Measurements from ENCODE around the gene CD3E.

Gene CD3E

DNA sequence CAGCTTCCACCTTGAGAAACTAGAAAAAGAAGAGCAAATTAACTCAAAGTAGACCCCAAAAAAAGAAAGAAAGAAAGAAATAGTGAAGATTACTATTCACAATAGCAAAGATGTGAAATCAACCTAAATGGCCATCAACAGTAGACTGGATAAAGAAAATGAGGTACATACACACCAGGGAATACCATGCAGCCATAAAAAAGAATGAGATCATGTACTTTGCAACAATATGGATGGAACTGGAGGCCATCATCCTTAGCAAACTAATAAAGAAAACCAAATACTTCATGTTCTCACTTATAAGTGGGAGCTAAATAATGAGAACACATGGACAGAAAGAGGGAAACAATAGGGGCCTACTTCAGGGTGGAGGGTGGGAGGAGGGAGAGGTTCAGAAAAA, 24.2 kb downstream of the CD3E start:
- no peak for DNase-seq

GRCh38 chr11:118334745-118335144, 30.2 kb downstream of the CD3E start:
- DNase-seq: no peak

GRCh38 chr11:118338637-118339061, 34.1 kb downstream of the CD3E start:
- DNase-seq: peak; percentile 72 to 73

- no peak for DNase-seq
Measured at GRCh38 chr11:118339281-118339961, 34.9 kb downstream of the CD3E start.

- DNase-seq: no peak
Measured at GRCh38 chr11:118340449-118340848, 35.9 kb downstream of the CD3E start.

DNA sequence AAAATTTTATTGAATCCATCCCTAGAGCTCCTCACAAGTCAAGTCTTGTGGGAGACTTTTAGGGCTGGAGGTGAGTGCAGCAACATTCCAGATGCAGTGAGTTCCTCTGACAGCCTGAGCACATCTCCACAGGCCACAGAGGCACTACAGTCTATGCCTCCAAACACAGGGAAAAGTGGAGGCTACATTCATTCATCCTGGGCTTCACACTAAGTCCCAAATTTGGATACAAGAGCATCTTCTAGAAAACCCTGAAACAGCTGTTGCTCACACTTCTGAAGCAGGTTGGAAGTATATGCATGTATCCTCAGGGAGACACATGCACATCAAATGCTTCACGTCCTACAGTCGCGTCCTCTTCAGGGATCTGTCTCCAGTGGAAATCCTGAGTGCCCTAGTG, 36.7 kb downstream of the CD3E start:
- no peak for DNase-seq

DNA sequence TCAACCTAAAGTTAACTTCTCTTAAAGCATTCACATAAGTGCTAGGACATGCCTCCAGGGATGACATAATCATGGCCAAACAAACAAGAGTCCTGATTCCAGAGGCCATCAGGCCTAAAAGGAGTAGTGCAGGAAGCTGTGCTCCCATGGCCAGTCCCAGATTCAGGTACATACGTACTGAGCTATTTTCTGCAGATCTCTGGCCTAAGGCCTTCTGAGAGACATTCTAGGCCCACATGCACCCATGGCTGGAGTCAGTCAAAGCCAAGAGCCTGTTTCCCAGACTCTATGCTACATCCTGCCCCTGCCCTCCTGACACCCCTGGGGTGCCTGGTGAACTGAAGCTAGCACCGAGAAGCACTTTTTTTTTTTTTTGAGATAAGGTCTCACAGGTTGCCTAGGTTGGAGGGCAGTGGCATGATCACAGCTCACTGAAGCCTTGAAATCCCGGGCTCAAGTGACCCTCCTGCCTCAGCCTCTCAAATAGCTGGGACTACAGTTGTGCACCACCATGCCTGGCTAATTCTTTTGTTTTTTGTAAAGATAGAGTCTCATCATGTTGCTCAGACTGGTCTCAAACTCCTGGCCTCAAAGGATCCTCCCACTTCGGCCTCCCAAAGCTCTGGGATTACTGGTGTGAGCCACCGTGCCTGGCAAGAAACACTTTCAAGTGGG, 37.4 kb downstream of the CD3E start:
- no peak for DNase-seq

DNA sequence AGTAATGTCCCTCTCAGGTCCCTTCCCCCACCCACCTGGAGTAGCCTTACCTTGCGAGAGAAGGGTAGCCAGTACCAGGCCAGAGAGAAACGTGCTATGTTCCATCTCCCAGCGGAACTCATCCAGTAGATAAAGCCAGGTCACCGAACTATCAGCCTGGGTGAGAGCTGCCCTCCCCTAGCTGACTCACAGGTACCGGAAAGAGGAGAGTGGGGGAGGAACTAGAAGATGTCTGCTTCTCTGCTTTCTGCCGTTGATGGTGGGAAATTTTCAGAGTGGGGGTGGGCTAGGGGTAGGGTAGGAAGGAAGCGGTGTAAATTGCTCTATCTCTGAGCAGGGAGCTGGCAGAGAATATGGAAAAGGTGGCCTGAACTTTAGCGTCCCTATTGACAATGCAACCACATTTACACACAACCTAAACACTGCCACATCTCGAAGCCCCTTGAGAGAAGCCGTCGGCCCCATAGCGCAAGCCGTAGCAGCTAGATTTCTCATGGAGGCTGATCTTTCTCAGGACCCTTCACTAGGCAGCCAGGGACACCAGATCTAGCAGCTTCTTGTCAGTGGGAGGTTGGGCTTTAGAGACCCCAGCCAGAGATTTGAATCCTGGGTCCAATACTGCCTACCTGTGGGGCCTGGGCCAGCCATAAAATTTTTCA, 38.1 kb downstream of the CD3E start, which contains the start of gene CD3D:
Gene CD3D (minus strand): TSS at position 203 of the 659 bp plus-strand sequence. CDS start 98 bp downstream, at position 105.
- peak; percentile 51 to 52 for DNase-seq

DNA sequence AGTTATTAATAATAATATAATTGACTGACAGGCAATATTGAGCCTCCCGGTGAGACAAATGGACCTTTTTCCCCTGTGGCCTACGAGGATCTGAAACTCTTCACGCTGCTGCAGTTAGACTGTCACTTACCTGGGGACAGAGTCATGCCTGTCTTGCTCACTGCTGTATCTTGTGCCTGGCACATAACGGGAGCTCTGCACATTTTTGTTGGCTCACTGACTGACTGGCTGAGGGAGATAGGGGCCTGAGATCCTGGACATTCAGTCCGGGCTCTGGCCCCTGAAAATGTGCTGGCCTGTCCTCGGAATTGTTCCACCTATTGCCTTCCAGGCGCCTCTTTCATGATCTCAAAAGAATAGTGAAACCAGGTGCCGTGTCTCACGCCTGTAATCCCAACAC, 38.7 kb downstream of the CD3E start:
- no peak for DNase-seq

GRCh38 chr11:118343981-118344515, 39.5 kb downstream of the CD3E start, which contains the start of gene CD3G:
Gene CD3G, plus strand, starts transcription at chr11:118344344. Its CDS starts 80 bp downstream, at chr11:118344424.
- peak; percentile 57 to 62 for DNase-seq

GRCh38 chr11:118349475-118349874, 44.9 kb downstream of the CD3E start:
- DNase-seq: no peak

DNA sequence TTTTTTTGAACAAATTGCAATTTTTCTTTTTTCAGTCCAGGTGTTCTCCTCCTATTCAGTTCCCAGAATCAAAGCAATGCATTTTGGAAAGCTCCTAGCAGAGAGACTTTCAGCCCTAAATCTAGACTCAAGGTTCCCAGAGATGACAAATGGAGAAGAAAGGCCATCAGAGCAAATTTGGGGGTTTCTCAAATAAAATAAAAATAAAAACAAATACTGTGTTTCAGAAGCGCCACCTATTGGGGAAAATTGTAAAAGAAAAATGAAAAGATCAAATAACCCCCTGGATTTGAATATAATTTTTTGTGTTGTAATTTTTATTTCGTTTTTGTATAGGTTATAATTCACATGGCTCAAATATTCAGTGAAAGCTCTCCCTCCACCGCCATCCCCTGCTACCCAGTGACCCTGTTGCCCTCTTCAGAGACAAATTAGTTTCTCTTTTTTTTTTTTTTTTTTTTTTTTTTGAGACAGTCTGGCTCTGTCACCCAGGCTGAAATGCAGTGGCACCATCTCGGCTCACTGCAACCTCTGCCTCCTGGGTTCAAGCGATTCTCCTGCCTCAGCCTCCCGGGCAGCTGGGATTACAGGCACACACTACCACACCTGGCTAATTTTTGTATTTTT, 48.7 kb downstream of the CD3E start:
- no peak for DNase-seq

DNA sequence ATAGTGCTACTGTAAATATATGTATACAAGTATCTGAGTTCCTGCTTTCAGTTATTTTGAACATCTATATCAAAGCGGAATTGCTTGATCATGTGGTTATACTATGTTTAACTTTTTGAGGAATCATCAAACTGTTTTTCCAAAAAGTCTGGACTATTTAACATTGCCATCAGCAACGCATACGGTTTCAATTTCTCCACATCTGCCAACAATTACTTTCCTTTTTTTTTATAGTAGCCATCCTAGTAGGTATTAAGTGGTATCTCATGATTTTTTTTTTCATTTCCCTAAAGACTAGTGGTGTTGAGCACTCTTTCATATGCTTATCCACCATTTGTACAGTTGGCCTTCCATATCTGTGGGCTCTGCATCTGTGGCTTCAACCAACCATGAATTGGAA, 53.5 kb downstream of the CD3E start:
- no peak for DNase-seq

DNA sequence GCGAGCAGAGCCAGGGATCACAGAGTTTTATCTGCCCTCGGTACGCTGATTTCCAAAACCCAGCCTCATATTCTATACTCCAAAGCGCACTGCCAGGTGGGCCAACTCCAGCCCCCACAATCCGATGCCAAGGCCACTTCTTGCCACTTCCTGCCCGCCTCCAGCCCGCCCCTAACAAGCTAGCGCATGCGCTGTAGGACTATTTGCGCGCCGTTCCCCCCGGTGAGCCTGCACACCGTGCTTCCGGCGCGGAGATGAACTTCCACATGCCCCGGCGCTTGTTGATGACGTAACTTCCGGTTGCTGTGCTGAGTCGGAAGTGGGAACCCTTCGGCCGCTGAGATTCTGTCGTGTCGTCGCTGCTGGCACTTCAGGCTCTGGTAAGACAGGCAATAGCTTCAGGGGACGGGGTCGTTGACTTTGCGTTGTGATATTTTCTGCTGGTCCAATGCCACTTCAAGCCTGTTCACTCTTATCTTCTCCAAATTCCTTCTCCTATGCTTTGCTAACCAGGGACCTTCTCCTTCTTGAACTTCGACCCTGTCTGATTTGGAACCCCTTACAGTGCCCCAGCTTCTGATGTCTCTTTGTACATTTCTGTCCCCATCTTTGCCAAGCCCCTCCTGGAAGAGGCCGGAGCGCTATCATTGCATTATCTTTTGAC, 54.9 kb downstream of the CD3E start, which contains the start of gene UBE4A:
Gene UBE4A (plus strand): TSS at position 306 of the 664 bp plus-strand sequence. CDS start 5,481 bp downstream, outside the sequence.
- peak; percentile 98 to 99 for DNase-seq

- no peak for DNase-seq
Measured at GRCh38 chr11:118364956-118365615, 60.6 kb downstream of the CD3E start.
